Mesendoderm (in vitro differentiated cells): ENCODE data around the gene KDR.

Experiments
- DNase-seq: peaks from one replicate; pipeline ENCODE4 v3.0.0; 2013
- H2AK5ac ChIP-seq: 2 replicates; pipeline ENCODE4 v1.6.1; 2013; ENCODE audit warnings: low read length, inconsistent platforms
- H2BK120ac ChIP-seq: 2 replicates; pipeline ENCODE4 v1.6.1; 2013; ENCODE audit warnings: low read depth, mild to moderate bottlenecking, low read length, moderate library complexity, mixed read lengths
- H2BK15ac ChIP-seq: replicated peaks from 2 replicates; pipeline ENCODE4 v1.6.1; 2013; ENCODE audit warnings: low read depth, mild to moderate bottlenecking, moderate library complexity
- H2BK5ac ChIP-seq: 2 replicates; pipeline ENCODE4 v1.6.1; 2013; ENCODE audit warnings: low read length, inconsistent platforms
- H3K18ac ChIP-seq: 2 replicates; pipeline ENCODE4 v1.6.1; 2013; ENCODE audit warnings: mild to moderate bottlenecking, low read length, mixed read lengths
- H3K23ac ChIP-seq: one replicate; pipeline ENCODE4 v1.6.1; 2013; ENCODE audit warnings: low read length
- H3K27ac ChIP-seq: 2 replicates; pipeline ENCODE4 v1.5.1; 2013; ENCODE audit warnings: low read depth, mild to moderate bottlenecking, inconsistent platforms, low read length, moderate library complexity
- H3K27me3 ChIP-seq: 2 replicates; pipeline ENCODE4 v1.6.1; 2013; ENCODE audit warnings: low read length, control low read depth, mild to moderate bottlenecking, inconsistent platforms; ENCODE audit not compliant: insufficient read depth, poor library complexity
- H3K36me3 ChIP-seq: 2 replicates; pipeline ENCODE4 v1.6.1; 2013; ENCODE audit warnings: low read length, inconsistent platforms; ENCODE audit not compliant: control insufficient read depth, insufficient read depth
- H3K4ac ChIP-seq: one replicate; pipeline ENCODE4 v1.6.1; 2013; ENCODE audit warnings: low read depth, mild to moderate bottlenecking, low read length, moderate library complexity
- H3K4me1 ChIP-seq: 2 replicates; pipeline ENCODE4 v1.6.1; 2013; ENCODE audit warnings: low read depth, low read length, inconsistent platforms; ENCODE audit not compliant: control insufficient read depth
- H3K4me2 ChIP-seq: 2 replicates; pipeline ENCODE4 v1.6.1; 2013; ENCODE audit warnings: low read length
- H3K4me3 ChIP-seq: 2 replicates; pipeline ENCODE4 v1.5.1; 2013; ENCODE audit warnings: mild to moderate bottlenecking, low read length
- H3K56ac ChIP-seq: one replicate; pipeline ENCODE4 v1.6.1; 2013; ENCODE audit warnings: low read length
- H3K79me1 ChIP-seq: 2 replicates; pipeline ENCODE4 v1.6.1; 2013; ENCODE audit warnings: low read length, inconsistent platforms
- H3K79me2 ChIP-seq: 2 replicates; pipeline ENCODE4 v1.6.1; 2013; ENCODE audit warnings: mild to moderate bottlenecking, low read length; ENCODE audit not compliant: control insufficient read depth, insufficient read depth
- H3K9ac ChIP-seq: 2 replicates; pipeline ENCODE4 v1.6.1; 2013; ENCODE audit warnings: low read length, inconsistent platforms
- H4K5ac ChIP-seq: one replicate; pipeline ENCODE4 v1.6.1; 2013; ENCODE audit warnings: low read length
- H4K8ac ChIP-seq: one replicate; pipeline ENCODE4 v1.6.1; 2013; ENCODE audit warnings: low read depth, mild to moderate bottlenecking, control low read depth, low read length, moderate library complexity
- WGBS: extraction: QIAGEN DNeasy Blood & Tissue Kit; methylation state at CpG from one replicate; pipeline ENCODE4 v1.1.7; 2013; ENCODE audit warnings: low lambda C conversion rate, missing lambda C conversion rate; ENCODE audit not compliant: insufficient coverage; ENCODE audit errors: extremely low coverage; 5-methylcytosine and 5-hydroxymethylcytosine counted together

KDR gene

DNA sequence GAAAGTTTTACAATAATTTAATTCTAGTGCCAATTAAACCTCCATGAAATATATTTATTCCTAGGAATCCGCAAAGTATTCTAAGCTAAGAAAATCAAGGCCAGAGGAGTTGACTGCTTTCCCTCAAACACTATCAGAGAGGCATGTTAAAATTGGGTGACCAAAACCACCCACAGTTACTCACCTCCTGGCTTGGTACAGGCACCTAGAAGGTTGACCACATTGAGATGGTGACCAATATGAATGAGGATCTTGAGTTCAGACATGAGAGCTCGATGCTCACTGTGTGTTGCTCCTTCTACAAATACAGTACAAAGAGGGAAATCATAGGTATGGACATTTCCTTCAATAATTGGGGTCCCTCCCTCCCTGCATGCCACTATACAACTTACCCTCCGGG lies 29.4 kb downstream of the KDR start:
- H4K8ac ChIP-seq: no peak overlapping the region
- no peak overlapping the region for H3K23ac ChIP-seq
- no peak overlapping the region for H2BK5ac ChIP-seq
- H3K36me3 ChIP-seq: peaks cover 11% of the 10 kb centered on the region
- H3K79me1 ChIP-seq: no peaks in the 10 kb centered on the region
- no peak for DNase-seq
- no peaks in the 10 kb centered on the region for H3K27me3 ChIP-seq
- H3K79me2 ChIP-seq: no peaks in the 10 kb centered on the region
- H3K56ac ChIP-seq: no peak overlapping the region
- no peak overlapping the region for H4K5ac ChIP-seq
- H3K27ac ChIP-seq: no peak overlapping the region
- no CpG with 5 or more reads among the region's 3 CpGs for WGBS
- H3K4me2 ChIP-seq: no peak overlapping the region
- H2AK5ac ChIP-seq: no peak overlapping the region
- no peak overlapping the region for H3K18ac ChIP-seq
- no peak overlapping the region for H3K9ac ChIP-seq
- H3K4ac ChIP-seq: no peak overlapping the region
- no peak overlapping the region for H3K4me3 ChIP-seq
- H2BK15ac ChIP-seq: no peak overlapping the region
- H3K4me1 ChIP-seq: no peaks in the 10 kb centered on the region
- no peak overlapping the region for H2BK120ac ChIP-seq

DNA sequence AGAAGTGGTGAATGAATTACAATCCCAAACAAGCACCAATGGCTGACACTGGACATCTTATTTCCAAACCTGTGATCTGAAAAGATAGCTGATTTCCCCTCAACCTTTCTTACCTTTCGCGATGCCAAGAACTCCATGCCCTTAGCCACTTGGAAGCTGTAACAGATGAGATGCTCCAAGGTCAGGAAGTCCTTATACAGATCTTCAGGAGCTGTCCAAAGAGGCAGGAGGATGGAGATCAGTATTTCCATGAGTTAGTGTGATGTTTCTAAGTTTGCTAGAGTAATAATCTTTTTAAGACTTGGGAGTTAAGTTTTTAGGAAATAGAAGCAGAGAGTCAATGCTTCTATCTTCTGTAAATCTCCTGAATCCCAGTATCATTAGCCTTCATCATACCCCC lies 32.9 kb downstream of the KDR start:
- Histone ChIP-seq H4K8ac (no peak overlapping the region), H2BK120ac (no peak overlapping the region), H3K18ac (no peak overlapping the region), H3K9ac (no peak overlapping the region), H2BK15ac (no peak overlapping the region), H3K56ac (no peak overlapping the region), H3K27me3 (no peaks in the 10 kb centered on the region), H3K27ac (no peak overlapping the region), H3K4me1 (no peaks in the 10 kb centered on the region), H2BK5ac (no peak overlapping the region), H3K79me2 (no peaks in the 10 kb centered on the region), H4K5ac (no peak overlapping the region), H3K4ac (no peak overlapping the region), H2AK5ac (no peak overlapping the region), H3K23ac (no peak overlapping the region), H3K4me3 (no peak overlapping the region), H3K79me1 (no peaks in the 10 kb centered on the region), H3K4me2 (no peak overlapping the region), H3K36me3 (peaks cover 10% of the 10 kb centered on the region)
- WGBS: no CpG with 5 or more reads among the region's 2 CpGs
- no peak for DNase-seq

DNA sequence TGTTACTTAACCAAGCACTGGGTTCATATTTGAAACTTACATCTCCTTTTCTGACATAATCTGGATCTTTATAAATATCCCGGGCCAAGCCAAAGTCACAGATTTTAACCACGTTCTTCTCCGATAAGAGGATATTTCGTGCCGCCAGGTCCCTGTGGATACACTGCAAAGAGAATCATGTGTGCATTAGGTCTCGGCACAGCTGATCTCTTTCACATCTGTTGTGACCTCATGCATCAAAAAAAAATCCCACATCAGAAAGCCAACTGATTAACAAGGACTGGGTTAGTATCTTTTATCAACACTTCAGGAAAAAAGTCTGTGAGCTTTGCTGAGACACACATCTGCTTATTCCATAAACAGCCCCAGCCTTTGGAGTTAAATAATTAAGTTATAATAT lies 35.5 kb downstream of the KDR start:
- no peak overlapping the region for H3K56ac ChIP-seq
- no peak overlapping the region for H2AK5ac ChIP-seq
- H4K5ac ChIP-seq: no peak overlapping the region
- H3K79me1 ChIP-seq: no peaks in the 10 kb centered on the region
- H3K9ac ChIP-seq: no peak overlapping the region
- no peak overlapping the region for H4K8ac ChIP-seq
- no peak overlapping the region for H3K4me2 ChIP-seq
- H3K27ac ChIP-seq: no peak overlapping the region
- H3K4me3 ChIP-seq: no peak overlapping the region
- no peak overlapping the region for H2BK15ac ChIP-seq
- WGBS: no CpG with 5 or more reads among the region's 6 CpGs
- no peak overlapping the region for H2BK120ac ChIP-seq
- H3K27me3 ChIP-seq: no peaks in the 10 kb centered on the region
- H3K36me3 ChIP-seq: peaks cover 12% of the 10 kb centered on the region
- DNase-seq: no peak
- no peak overlapping the region for H3K4ac ChIP-seq
- H3K79me2 ChIP-seq: no peaks in the 10 kb centered on the region
- no peaks in the 10 kb centered on the region for H3K4me1 ChIP-seq
- H2BK5ac ChIP-seq: no peak overlapping the region
- no peak overlapping the region for H3K23ac ChIP-seq
- no peak overlapping the region for H3K18ac ChIP-seq

DNA sequence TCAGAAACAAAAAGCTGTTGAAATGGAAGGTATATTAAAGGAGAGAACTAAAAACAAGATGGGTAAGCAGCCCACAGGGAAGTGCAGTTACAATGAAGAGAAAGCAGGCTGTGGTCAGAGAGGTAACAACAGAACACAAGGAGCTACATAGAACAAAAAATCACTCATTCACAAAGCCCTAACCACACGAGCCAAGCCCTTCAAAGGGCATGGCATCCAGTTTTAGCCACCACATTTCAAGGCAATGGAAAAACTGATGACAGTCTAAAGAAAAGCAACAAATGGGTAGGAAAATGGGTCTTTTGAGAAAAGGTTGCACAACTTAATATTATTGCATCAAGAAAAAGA lies 37.5 kb downstream of the KDR start:
- Histone ChIP-seq H2BK5ac (no peak overlapping the region), H3K4me3 (no peak overlapping the region), H2BK15ac (no peak overlapping the region), H3K27me3 (no peaks in the 10 kb centered on the region), H3K9ac (no peak overlapping the region), H3K4ac (no peak overlapping the region), H3K4me1 (no peaks in the 10 kb centered on the region), H3K36me3 (peaks cover 14% of the 10 kb centered on the region), H3K79me1 (no peaks in the 10 kb centered on the region), H2BK120ac (no peak overlapping the region), H4K8ac (no peak overlapping the region), H4K5ac (no peak overlapping the region), H2AK5ac (no peak overlapping the region), H3K79me2 (no peaks in the 10 kb centered on the region), H3K56ac (no peak overlapping the region), H3K4me2 (no peak overlapping the region), H3K23ac (no peak overlapping the region), H3K18ac (no peak overlapping the region), H3K27ac (no peak overlapping the region)
- no CpG with 5 or more reads among the region's 1 CpG for WGBS
- DNase-seq: no peak

DNA sequence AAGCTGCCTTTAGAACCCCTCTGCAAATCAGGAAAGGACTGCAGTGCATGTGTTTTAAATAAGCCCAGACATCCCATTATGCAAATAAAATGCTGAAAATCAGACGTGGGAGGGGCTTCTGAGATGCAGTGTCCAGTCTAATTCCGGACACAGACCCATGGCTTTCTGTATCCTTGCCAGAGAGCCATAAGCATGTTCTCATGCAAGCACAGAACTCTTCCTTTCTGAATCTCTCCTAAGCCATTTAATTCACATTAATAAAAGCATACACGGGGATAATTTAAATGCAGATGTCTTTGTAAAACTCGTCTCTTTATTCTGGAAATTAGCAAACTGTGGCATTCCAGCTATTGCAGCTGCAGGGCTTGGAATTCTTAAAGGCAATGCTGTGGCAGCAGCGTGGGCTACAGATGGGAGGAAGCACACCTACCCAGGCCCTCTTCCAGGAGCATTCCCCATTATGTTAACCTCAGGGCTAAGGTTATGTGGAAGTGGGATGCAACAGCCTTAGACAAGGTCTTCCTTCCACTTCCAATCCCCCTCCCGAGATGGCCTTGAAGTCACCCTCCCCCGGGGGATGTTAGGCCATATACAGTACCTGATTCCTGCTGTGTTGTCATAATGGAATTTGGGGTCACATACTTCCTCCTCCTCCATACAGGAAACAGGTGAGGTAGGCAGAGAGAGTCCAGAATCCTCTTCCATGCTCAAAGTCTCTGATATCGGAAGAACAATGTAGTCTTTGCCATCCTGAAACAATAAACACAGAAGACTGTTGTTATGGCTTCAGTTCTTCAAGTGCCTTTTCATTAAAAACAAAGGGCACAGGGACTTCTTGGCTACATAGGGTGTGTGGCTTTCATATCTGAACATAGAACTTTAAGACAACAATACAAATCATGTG lies 38.1 kb downstream of the KDR start:
- no peak overlapping the region for H3K4me3 ChIP-seq
- H3K27ac ChIP-seq: no peak overlapping the region
- H3K4ac ChIP-seq: no peak overlapping the region
- H2BK15ac ChIP-seq: no peak overlapping the region
- no peaks in the 10 kb centered on the region for H3K79me2 ChIP-seq
- no peak overlapping the region for H2BK5ac ChIP-seq
- H3K23ac ChIP-seq: no peak overlapping the region
- no peaks in the 10 kb centered on the region for H3K4me1 ChIP-seq
- no peaks in the 10 kb centered on the region for H3K79me1 ChIP-seq
- H2BK120ac ChIP-seq: no peak overlapping the region
- H3K56ac ChIP-seq: no peak overlapping the region
- no peaks in the 10 kb centered on the region for H3K27me3 ChIP-seq
- H3K4me2 ChIP-seq: no peak overlapping the region
- no CpG with 5 or more reads among the region's 8 CpGs for WGBS
- peak; percentile 14 for DNase-seq
- no peak overlapping the region for H3K9ac ChIP-seq
- H4K5ac ChIP-seq: no peak overlapping the region
- H3K18ac ChIP-seq: no peak overlapping the region
- no peak overlapping the region for H4K8ac ChIP-seq
- H3K36me3 ChIP-seq: peaks cover 13% of the 10 kb centered on the region
- H2AK5ac ChIP-seq: no peak overlapping the region

DNA sequence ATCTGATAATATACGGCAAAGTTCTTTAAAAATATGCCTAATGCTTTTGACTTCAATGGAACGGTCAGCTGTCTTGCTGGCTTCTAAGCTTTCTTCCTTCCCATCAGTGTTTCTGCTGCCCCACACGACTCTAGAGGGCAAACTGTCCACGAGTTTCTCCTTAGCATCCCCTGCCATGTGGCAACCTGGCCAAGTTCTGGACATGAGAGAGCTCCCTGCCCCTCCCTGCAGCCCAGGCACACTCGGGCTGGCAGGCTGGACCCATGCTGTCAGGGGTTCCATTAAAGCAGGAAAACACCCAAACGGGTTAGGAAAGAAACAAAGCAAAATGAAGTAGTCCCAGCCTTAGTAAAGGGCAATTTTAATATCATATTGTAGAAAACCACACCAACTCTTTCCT lies 38.8 kb downstream of the KDR start:
- H3K36me3 ChIP-seq: peaks cover 13% of the 10 kb centered on the region
- H3K4me3 ChIP-seq: no peak overlapping the region
- H3K4me2 ChIP-seq: no peak overlapping the region
- DNase-seq: no peak
- no peak overlapping the region for H3K56ac ChIP-seq
- H3K9ac ChIP-seq: no peak overlapping the region
- H4K8ac ChIP-seq: no peak overlapping the region
- WGBS: no CpG with 5 or more reads among the region's 6 CpGs
- no peaks in the 10 kb centered on the region for H3K79me2 ChIP-seq
- H3K4ac ChIP-seq: no peak overlapping the region
- H4K5ac ChIP-seq: no peak overlapping the region
- no peak overlapping the region for H2BK15ac ChIP-seq
- no peak overlapping the region for H3K27ac ChIP-seq
- H2AK5ac ChIP-seq: no peak overlapping the region
- no peaks in the 10 kb centered on the region for H3K4me1 ChIP-seq
- H3K79me1 ChIP-seq: no peaks in the 10 kb centered on the region
- H3K23ac ChIP-seq: no peak overlapping the region
- no peak overlapping the region for H2BK5ac ChIP-seq
- H3K27me3 ChIP-seq: no peaks in the 10 kb centered on the region
- no peak overlapping the region for H3K18ac ChIP-seq
- no peak overlapping the region for H2BK120ac ChIP-seq
